ENCODE results near the gene ACSM4.

ACSM4 gene

GRCh38 chr12:7304456-7304855 lies 584 bp downstream of the ACSM4 start:
- Histone ChIP-seq H3K27ac (ENCODE audit: poor library complexity, severe bottlenecking) (no peak overlapping the region), H3K4me3 (ENCODE audit: severe bottlenecking) (no peak overlapping the region), H3K4me1 (ENCODE audit: insufficient read depth, poor library complexity, severe bottlenecking) (no peaks in the 10 kb centered on the region), H3K36me3 (ENCODE audit: low read depth) (no peaks in the 10 kb centered on the region), H3K27me3 (ENCODE audit: insufficient read depth, poor library complexity, severe bottlenecking) (no peaks in the 10 kb centered on the region), H3K9me3 (ENCODE audit: severe bottlenecking) (no peaks in the 10 kb centered on the region)
- no peak for DNase-seq (ENCODE audit: low spot score)
- ATAC-seq (ENCODE audit: low read depth), result no peak
- TF ChIP-seq CTCF (IDR thresholded peaks at IDR 0.05; ENCODE audit: poor library complexity, severe bottlenecking), result no peak

DNA sequence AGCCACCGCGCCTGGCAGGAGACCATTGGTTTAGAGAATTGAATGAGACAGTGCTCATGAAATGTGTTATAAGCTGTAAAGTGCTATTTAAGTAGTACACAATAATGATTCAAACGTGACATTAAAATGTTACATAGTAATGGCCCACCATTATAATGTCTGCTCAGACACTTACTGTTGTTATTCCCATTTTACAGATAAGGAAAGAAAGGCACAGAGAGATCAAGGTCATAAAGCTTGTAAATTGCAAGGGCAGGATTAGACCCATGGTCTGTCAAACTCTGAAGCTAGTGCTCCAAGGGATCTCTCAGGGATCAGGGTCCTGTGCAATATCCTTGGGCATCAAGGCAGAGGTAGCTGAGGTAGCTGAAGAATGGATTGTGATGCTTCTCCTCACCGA lies 6.2 kb downstream of the ACSM4 start:
- no peaks in the 10 kb centered on the region for H3K27me3 ChIP-seq (ENCODE audit: insufficient read depth, poor library complexity, severe bottlenecking)
- TF ChIP-seq CTCF (IDR thresholded peaks at IDR 0.05; ENCODE audit: poor library complexity, severe bottlenecking), result no peak

GRCh38 chr12:7319930-7320329 lies 16.1 kb downstream of the ACSM4 start:
- Histone ChIP-seq H3K27me3 (ENCODE audit: insufficient read depth, poor library complexity, severe bottlenecking) (no peaks in the 10 kb centered on the region), H3K9me3 (ENCODE audit: severe bottlenecking) (no peaks in the 10 kb centered on the region), H3K36me3 (ENCODE audit: low read depth) (no peaks in the 10 kb centered on the region), H3K4me3 (ENCODE audit: severe bottlenecking) (no peak overlapping the region), H3K4me1 (ENCODE audit: insufficient read depth, poor library complexity, severe bottlenecking) (no peaks in the 10 kb centered on the region), H3K27ac (ENCODE audit: poor library complexity, severe bottlenecking) (no peak overlapping the region)
- no peak for TF ChIP-seq CTCF (IDR thresholded peaks at IDR 0.05; ENCODE audit: poor library complexity, severe bottlenecking)
- no peak for ATAC-seq (ENCODE audit: low read depth)
- no peak for DNase-seq (ENCODE audit: low spot score)

More for the DNA sequence above, 6.2 kb downstream of the ACSM4 start:
- Histone ChIP-seq H3K4me3 (ENCODE audit: severe bottlenecking) (no peak overlapping the region), H3K9me3 (ENCODE audit: severe bottlenecking) (no peaks in the 10 kb centered on the region), H3K27ac (ENCODE audit: poor library complexity, severe bottlenecking) (no peak overlapping the region), H3K36me3 (ENCODE audit: low read depth) (no peaks in the 10 kb centered on the region), H3K4me1 (ENCODE audit: insufficient read depth, poor library complexity, severe bottlenecking) (no peaks in the 10 kb centered on the region)
- DNase-seq (ENCODE audit: low spot score), result no peak
- no peak for ATAC-seq (ENCODE audit: low read depth)

DNA sequence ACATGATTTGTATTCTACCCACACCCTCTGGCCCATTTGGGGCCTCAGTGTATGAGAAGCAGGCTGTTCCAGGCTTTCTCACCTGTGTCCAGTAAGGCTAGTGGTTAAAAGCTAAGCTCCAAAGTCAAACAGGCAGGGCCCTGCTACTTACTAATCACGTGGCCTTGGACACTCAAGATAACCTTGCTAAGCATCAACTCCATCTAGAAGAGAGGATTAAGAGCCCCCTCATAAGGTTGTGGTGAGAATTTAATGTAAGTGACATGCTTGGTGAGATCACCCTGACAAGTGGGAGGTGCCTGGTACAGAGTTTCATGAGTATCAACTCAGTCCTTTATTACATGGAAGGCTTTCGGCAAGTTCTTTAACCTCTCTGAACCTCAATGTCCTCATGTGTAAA lies 17.8 kb downstream of the ACSM4 start:
- H3K9me3 ChIP-seq (ENCODE audit: severe bottlenecking), result no peaks in the 10 kb centered on the region
- ATAC-seq (ENCODE audit: low read depth), result no peak
- no peaks in the 10 kb centered on the region for H3K4me1 ChIP-seq (ENCODE audit: insufficient read depth, poor library complexity, severe bottlenecking)
- H3K27me3 ChIP-seq (ENCODE audit: insufficient read depth, poor library complexity, severe bottlenecking), result no peaks in the 10 kb centered on the region
- no peak overlapping the region for H3K4me3 ChIP-seq (ENCODE audit: severe bottlenecking)
- no peak overlapping the region for H3K27ac ChIP-seq (ENCODE audit: poor library complexity, severe bottlenecking)
- TF ChIP-seq CTCF (IDR thresholded peaks at IDR 0.05; ENCODE audit: poor library complexity, severe bottlenecking), result no peak
- DNase-seq (ENCODE audit: low spot score), result no peak
- no peaks in the 10 kb centered on the region for H3K36me3 ChIP-seq (ENCODE audit: low read depth)

DNA sequence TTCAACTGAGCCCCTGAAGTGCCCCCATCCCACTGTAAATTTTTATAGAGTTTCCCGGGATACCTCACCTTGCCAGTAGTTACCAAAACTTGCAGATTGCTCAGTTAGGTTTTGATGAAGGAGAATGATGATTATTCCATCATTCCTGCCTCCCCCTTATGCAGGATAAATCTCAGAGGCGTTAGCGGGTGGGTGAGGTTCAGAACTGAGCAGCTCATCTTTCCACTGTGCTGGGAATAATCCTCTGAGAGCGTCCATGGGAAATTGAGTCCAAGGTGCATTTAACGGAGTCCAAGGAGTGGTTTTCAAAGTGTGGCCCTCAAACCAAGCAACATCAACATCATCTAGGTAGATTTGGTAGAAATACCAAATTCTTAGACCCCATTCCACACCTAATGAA lies 18.7 kb downstream of the ACSM4 start:
- Histone ChIP-seq H3K27me3 (ENCODE audit: insufficient read depth, poor library complexity, severe bottlenecking) (no peaks in the 10 kb centered on the region), H3K4me1 (ENCODE audit: insufficient read depth, poor library complexity, severe bottlenecking) (no peaks in the 10 kb centered on the region), H3K36me3 (ENCODE audit: low read depth) (no peaks in the 10 kb centered on the region), H3K9me3 (ENCODE audit: severe bottlenecking) (no peaks in the 10 kb centered on the region), H3K4me3 (ENCODE audit: severe bottlenecking) (no peak overlapping the region), H3K27ac (ENCODE audit: poor library complexity, severe bottlenecking) (no peak overlapping the region)
- no peak for DNase-seq (ENCODE audit: low spot score)
- ATAC-seq (ENCODE audit: low read depth), result no peak
- no peak for TF ChIP-seq CTCF (IDR thresholded peaks at IDR 0.05; ENCODE audit: poor library complexity, severe bottlenecking)

Measured in RWPE2 (cell line).